Measurements from ENCODE around the gene PLSCR2. TPM values are rescaled to one million over a fixed set of nuclear protein-coding genes. Genes with fewer than 3 reads are reported as not detected.

PLSCR2 gene
- total RNA-seq (2021; ENCODE audit: unreplicated experiment) (not detected), Bru-seq, nascent RNA (percentile 26 among the genes with signal in this experiment), BruChase-seq, experiment 1, labeled RNA remaining after a 6-hour chase (percentile 60 among the genes with signal in this experiment), BruChase-seq, experiment 2, labeled RNA remaining after a 2-hour chase (percentile 46 among the genes with signal in this experiment)
- polyA plus RNA-seq (2012): not detected in 2 replicates
- long read RNA-seq: 0 reads

GRCh38 chr3:146469150-146470017, at the start of gene PLSCR2:
Gene PLSCR2 (minus strand): TSS chr3:146469561. CDS start chr3:146459904, 9,657 bp downstream.
- intact Hi-C loops (cut with micrococcal nuclease): no loop called here
- no peaks in the 10 kb centered on the region for H3K4me1 ChIP-seq (ENCODE audit: control insufficient read depth in 1 of 2, insufficient read depth in 2 of 2, low read length in 2 of 2)
- DNase-seq (ENCODE audit: low read depth, low spot score) (no peak), ATAC-seq (no peak)
- H3K27ac ChIP-seq (ENCODE audit: low read depth, low read length): no peak within 1 kb of the TSS
- H3K9me3 ChIP-seq (ENCODE audit: control insufficient read depth in 1 of 2, insufficient read depth in 1 of 2, low read depth in 1 of 2, low read length in 2 of 2): no peaks in the 10 kb centered on the region
- TF ChIP-seq SIN3A (IDR thresholded peaks at IDR 0.05; ENCODE audit: low read depth) (no peak), YY1 (IDR thresholded peaks at IDR 0.05; ENCODE audit: extremely low read depth, insufficient replicate concordance, low read depth, low read length) (no peak)
- ChIA-PET CTCF (no interaction called here), RAD21 (ENCODE audit: low non-redundant PET in 1 of 2, low total read pairs in 2 of 2, uncharacterized antibody in 2 of 2, unreplicated experiment in 2 of 2) (no interaction called here), POLR2A (no interaction called here)
- BruUV-seq (replicated peaks): no TSS peak
- H3K9me2 ChIP-seq (ENCODE audit: insufficient read depth): no peaks in the 10 kb centered on the region
- no peak within 1 kb of the TSS for H3K4me2 ChIP-seq (ENCODE audit: low read length)
- H4K20me1 ChIP-seq (ENCODE audit: insufficient read depth): no peaks in the 10 kb centered on the region
- no peak within 1 kb of the TSS for H3K4me3 ChIP-seq (replicated peaks in 1 of 2; ENCODE audit: low read depth in 1 of 2, low read length in 2 of 2)
- H3K9ac ChIP-seq (ENCODE audit: low read length): no peak within 1 kb of the TSS
- H3K27me3 ChIP-seq (ENCODE audit: insufficient read depth, low read length): no peaks in the 10 kb centered on the region
- no peak within 1 kb of the TSS for H2AFZ ChIP-seq (ENCODE audit: low read depth, low read length, poor library complexity, severe bottlenecking)
- H3K36me3 ChIP-seq (ENCODE audit: control insufficient read depth in 1 of 2, insufficient read depth in 2 of 2, low read length in 2 of 2): no peaks in the 10 kb centered on the region
- H3K79me2 ChIP-seq (ENCODE audit: insufficient read depth, low read length): no peaks in the 10 kb centered on the region

GRCh38 chr3:146517684-146518435, 48.5 kb upstream of the PLSCR2 start:
- H3K79me2 ChIP-seq (ENCODE audit: insufficient read depth, low read length): no peaks in the 10 kb centered on the region
- no peaks in the 10 kb centered on the region for H3K36me3 ChIP-seq (ENCODE audit: control insufficient read depth in 1 of 2, insufficient read depth in 2 of 2, low read length in 2 of 2)
- no peak overlapping the region for H3K27ac ChIP-seq (ENCODE audit: low read depth, low read length)
- RAD21 ChIA-PET (ENCODE audit: low non-redundant PET in 1 of 2, low total read pairs in 2 of 2, uncharacterized antibody in 2 of 2, unreplicated experiment in 2 of 2): interaction anchor here in 1 of 2 experiments (0.6 kb wide), 1 partner anchor 47 kb away, joined by 5 read pairs; no protein-coding TSS in a partner anchor
- ATAC-seq: no peak
- CTCF ChIA-PET: no interaction called here
- no peak overlapping the region for H2AFZ ChIP-seq (ENCODE audit: low read depth, low read length, poor library complexity, severe bottlenecking)
- no peaks in the 10 kb centered on the region for H3K27me3 ChIP-seq (ENCODE audit: insufficient read depth, low read length)
- intact Hi-C loops (cut with micrococcal nuclease): no loop called here
- H3K9me3 ChIP-seq (ENCODE audit: control insufficient read depth in 1 of 2, insufficient read depth in 1 of 2, low read depth in 1 of 2, low read length in 2 of 2): no peaks in the 10 kb centered on the region
- no TSS peak for BruUV-seq (replicated peaks)
- no peaks in the 10 kb centered on the region for H4K20me1 ChIP-seq (ENCODE audit: insufficient read depth)
- no peak overlapping the region for H3K4me2 ChIP-seq (ENCODE audit: low read length)
- no peak for DNase-seq (ENCODE audit: low read depth, low spot score)
- POLR2A ChIA-PET: interaction anchor here (1.6 kb wide), 1 partner anchor 27 kb away, joined by 3 read pairs; the partner anchor contains the start of gene PLSCR1
- no peak overlapping the region for H3K4me3 ChIP-seq (replicated peaks in 1 of 2; ENCODE audit: low read depth in 1 of 2, low read length in 2 of 2)
- no peak for TF ChIP-seq EZH2 (IDR thresholded peaks at IDR 0.05)
- no peak for TF ChIP-seq CBX3 (IDR thresholded peaks at IDR 0.05; ENCODE audit: low read depth)
- TF ChIP-seq SRF (IDR thresholded peaks at IDR 0.05; ENCODE audit: low read depth): no peak
- TF ChIP-seq POLR2AphosphoS5 (IDR thresholded peaks at IDR 0.05; ENCODE audit: low read depth, low read length): no peak
- TF ChIP-seq JUND (IDR thresholded peaks at IDR 0.05): no peak
- H3K9ac ChIP-seq (ENCODE audit: low read length): no peak overlapping the region
- H3K4me1 ChIP-seq (ENCODE audit: control insufficient read depth in 1 of 2, insufficient read depth in 2 of 2, low read length in 2 of 2): no peaks in the 10 kb centered on the region
- no peaks in the 10 kb centered on the region; the same call in 1 of the 2 replicates for H3K9me2 ChIP-seq (ENCODE audit: insufficient read depth)
